DOHH2 (cell line): ENCODE data around the gene KLHL7.
"Not testable (repeated sequence)": the region's sequence is repeated elsewhere in the genome, so short reads cannot be mapped to it uniquely, and the experiment has no call there.

Source experiments
- CTCF ChIP-seq: fragments of 200-600 bp; sonication (generic); IDR thresholded peaks from one replicate; pipeline ENCODE4 v1.5.1; 2014; ENCODE audit warnings: antibody characterized with exemption, mild to moderate bottlenecking, low read depth, low read length; ENCODE audit not compliant: poor library complexity, severe bottlenecking
- EZH2phosphoT487 ChIP-seq: fragments of 200-600 bp; sonication (generic); IDR thresholded peaks from 2 replicates; pipeline ENCODE4 v1.6.1; 2017; ENCODE audit warnings: borderline replicate concordance, mild to moderate bottlenecking, antibody characterized with exemption, low read length, moderate library complexity, mixed read lengths

- not testable (repeated sequence) for TF ChIP-seq CTCF, EZH2phosphoT487
These were observed 118.8 kb downstream of the KLHL7 start for GRCh38 chr7:23224364-23224763.
